ENCODE data around the gene TRIO.

TRIO gene

DNA sequence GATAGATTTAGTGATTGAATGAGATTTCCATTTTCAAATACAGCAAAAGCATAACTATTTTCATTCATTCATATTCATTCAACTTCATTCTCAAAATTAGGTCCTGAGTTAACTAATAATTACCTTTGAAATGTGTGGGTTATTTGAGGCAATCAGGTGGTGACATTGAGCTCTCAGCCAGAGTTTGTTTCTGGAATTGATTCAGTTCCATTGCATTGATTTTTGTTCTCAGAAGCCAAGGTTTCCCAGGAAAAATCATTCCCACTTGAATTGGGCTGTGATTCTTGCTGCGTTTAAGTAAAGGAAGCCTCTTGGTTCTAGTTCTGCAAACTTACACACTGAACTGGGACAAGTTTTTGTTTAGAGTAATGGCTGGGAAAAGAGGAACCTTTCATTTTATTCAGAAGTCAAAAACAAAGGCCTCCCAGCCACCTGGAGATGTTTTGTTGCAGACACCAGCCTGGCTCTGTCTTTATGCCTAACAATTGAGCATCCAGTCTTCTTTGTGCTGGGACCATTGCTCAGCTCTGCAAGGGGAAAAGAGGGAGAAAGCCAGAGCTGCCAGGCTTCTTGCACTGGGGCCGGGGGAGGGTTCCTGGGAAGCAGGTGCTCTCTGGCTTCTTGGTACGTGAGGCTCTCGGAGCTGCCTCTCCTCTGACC, 198.6 kb downstream of the TRIO start:
- Histone ChIP-seq H3K9me3 (ENCODE audit: control insufficient read depth in 2 of 2, low read length in 2 of 2) (no peaks in the 10 kb centered on the region), H3K4me1 (ENCODE audit: control insufficient read depth in 2 of 2, insufficient read depth in 2 of 2, low read length in 2 of 2) (peaks cover 0 to 4% of the 10 kb centered on the region in 2 donors), H3K27me3 (ENCODE audit: control insufficient read depth in 2 of 2, insufficient read depth in 2 of 2, low read length in 2 of 2) (no peaks in the 10 kb centered on the region), H3K4me3 (ENCODE audit: low read length in 2 of 2) (no peak overlapping the region), H3K36me3 (ENCODE audit: control insufficient read depth in 2 of 2, insufficient read depth in 2 of 2, low read length in 2 of 2) (peaks cover 43 to 44% of the 10 kb centered on the region in 2 donors), H3K9ac (ENCODE audit: low read depth in 1 of 2, low read length in 2 of 2) (no peak overlapping the region), H3K27ac (ENCODE audit: low read depth in 2 of 2, low read length in 2 of 2) (peak overlapping the region in 1 of 2 donors; percentile 29)

- Histone ChIP-seq H3K27me3 (ENCODE audit: control insufficient read depth in 2 of 2, insufficient read depth in 2 of 2, low read length in 2 of 2) (no peaks in the 10 kb centered on the region), H3K9me3 (ENCODE audit: control insufficient read depth in 2 of 2, low read length in 2 of 2) (no peaks in the 10 kb centered on the region), H3K9ac (ENCODE audit: low read depth in 1 of 2, low read length in 2 of 2) (no peak overlapping the region), H3K27ac (ENCODE audit: low read depth in 2 of 2, low read length in 2 of 2) (peak overlapping the region in 1 of 2 donors; percentile 29), H3K4me3 (ENCODE audit: low read length in 2 of 2) (no peak overlapping the region), H3K4me1 (ENCODE audit: control insufficient read depth in 2 of 2, insufficient read depth in 2 of 2, low read length in 2 of 2) (peaks cover 0 to 4% of the 10 kb centered on the region in 2 donors), H3K36me3 (ENCODE audit: control insufficient read depth in 2 of 2, insufficient read depth in 2 of 2, low read length in 2 of 2) (peaks cover 37 to 40% of the 10 kb centered on the region in 2 donors)
Measured at GRCh38 chr5:14342306-14342705, 199.2 kb downstream of the TRIO start.

DNA sequence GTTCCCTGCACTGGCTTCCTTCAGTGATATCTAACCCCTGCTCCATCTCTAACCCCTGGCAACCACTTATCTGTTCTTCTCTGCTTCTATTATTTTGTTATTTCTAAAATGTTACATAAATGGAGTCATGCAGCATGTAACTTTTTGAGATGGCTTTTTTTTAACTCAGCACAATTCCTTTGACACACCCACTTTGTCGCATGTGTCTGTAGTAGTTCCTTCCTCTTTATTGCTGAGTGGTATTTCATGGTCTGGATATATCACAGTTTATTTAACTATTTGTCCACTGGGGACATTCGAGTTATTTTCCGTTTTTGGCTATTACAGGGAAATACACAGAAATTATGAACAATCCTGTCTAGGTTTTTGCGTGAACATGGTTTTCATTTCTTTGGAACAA, 200.2 kb downstream of the TRIO start:
- H3K36me3 ChIP-seq (ENCODE audit: control insufficient read depth in 2 of 2, insufficient read depth in 2 of 2, low read length in 2 of 2): peaks cover 27 to 32% of the 10 kb centered on the region in 2 donors

GRCh38 chr5:14347522-14347921, 204.4 kb downstream of the TRIO start:
- no peaks in the 10 kb centered on the region for H3K9me3 ChIP-seq (ENCODE audit: control insufficient read depth in 2 of 2, low read length in 2 of 2)
- no peaks in the 10 kb centered on the region for H3K27me3 ChIP-seq (ENCODE audit: control insufficient read depth in 2 of 2, insufficient read depth in 2 of 2, low read length in 2 of 2)
- no peak overlapping the region for H3K9ac ChIP-seq (ENCODE audit: low read depth in 1 of 2, low read length in 2 of 2)
- H3K4me3 ChIP-seq (ENCODE audit: low read length in 2 of 2): no peak overlapping the region
- peaks cover 16 to 33% of the 10 kb centered on the region in 2 donors for H3K36me3 ChIP-seq (ENCODE audit: control insufficient read depth in 2 of 2, insufficient read depth in 2 of 2, low read length in 2 of 2)
- no peak overlapping the region for H3K27ac ChIP-seq (ENCODE audit: low read depth in 2 of 2, low read length in 2 of 2)
- H3K4me1 ChIP-seq (ENCODE audit: control insufficient read depth in 2 of 2, insufficient read depth in 2 of 2, low read length in 2 of 2): no peaks in the 10 kb centered on the region

More for the DNA sequence above, 200.2 kb downstream of the TRIO start:
- Histone ChIP-seq H3K27me3 (ENCODE audit: control insufficient read depth in 2 of 2, insufficient read depth in 2 of 2, low read length in 2 of 2) (no peaks in the 10 kb centered on the region), H3K4me3 (ENCODE audit: low read length in 2 of 2) (no peak overlapping the region), H3K9ac (ENCODE audit: low read depth in 1 of 2, low read length in 2 of 2) (no peak overlapping the region), H3K27ac (ENCODE audit: low read depth in 2 of 2, low read length in 2 of 2) (no peak overlapping the region), H3K9me3 (ENCODE audit: control insufficient read depth in 2 of 2, low read length in 2 of 2) (no peaks in the 10 kb centered on the region), H3K4me1 (ENCODE audit: control insufficient read depth in 2 of 2, insufficient read depth in 2 of 2, low read length in 2 of 2) (peaks cover 0 to 4% of the 10 kb centered on the region in 2 donors)

DNA sequence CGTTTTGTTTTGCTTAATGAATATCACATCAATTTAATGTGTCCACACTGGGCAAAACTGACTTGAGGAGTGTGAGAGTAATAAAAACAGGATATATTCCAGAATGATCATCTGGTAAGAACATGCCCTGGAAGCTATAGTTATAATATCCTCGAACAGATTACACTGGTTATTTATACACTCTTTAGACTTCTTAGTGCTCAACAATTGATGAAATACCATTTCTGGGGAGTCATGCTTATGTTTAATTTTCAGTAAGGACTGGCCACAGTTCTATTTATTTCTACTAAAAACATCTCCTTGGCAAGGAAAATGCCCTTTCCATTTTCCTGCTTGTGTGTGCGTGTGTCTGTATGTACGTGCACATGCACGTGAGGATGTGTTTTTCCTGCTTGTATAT, 205.0 kb downstream of the TRIO start:
- H3K36me3 ChIP-seq (ENCODE audit: control insufficient read depth in 2 of 2, insufficient read depth in 2 of 2, low read length in 2 of 2): peaks cover 13 to 33% of the 10 kb centered on the region in 2 donors
- no peak overlapping the region for H3K27ac ChIP-seq (ENCODE audit: low read depth in 2 of 2, low read length in 2 of 2)
- H3K9me3 ChIP-seq (ENCODE audit: control insufficient read depth in 2 of 2, low read length in 2 of 2): no peaks in the 10 kb centered on the region
- H3K4me1 ChIP-seq (ENCODE audit: control insufficient read depth in 2 of 2, insufficient read depth in 2 of 2, low read length in 2 of 2): no peaks in the 10 kb centered on the region
- H3K27me3 ChIP-seq (ENCODE audit: control insufficient read depth in 2 of 2, insufficient read depth in 2 of 2, low read length in 2 of 2): no peaks in the 10 kb centered on the region
- no peak overlapping the region for H3K9ac ChIP-seq (ENCODE audit: low read depth in 1 of 2, low read length in 2 of 2)
- H3K4me3 ChIP-seq (ENCODE audit: low read length in 2 of 2): no peak overlapping the region

GRCh38 chr5:14349029-14349428, 205.9 kb downstream of the TRIO start:
- Histone ChIP-seq H3K27me3 (ENCODE audit: control insufficient read depth in 2 of 2, insufficient read depth in 2 of 2, low read length in 2 of 2) (no peaks in the 10 kb centered on the region), H3K4me3 (ENCODE audit: low read length in 2 of 2) (no peak overlapping the region), H3K9me3 (ENCODE audit: control insufficient read depth in 2 of 2, low read length in 2 of 2) (no peaks in the 10 kb centered on the region), H3K36me3 (ENCODE audit: control insufficient read depth in 2 of 2, insufficient read depth in 2 of 2, low read length in 2 of 2) (peaks cover 7 to 30% of the 10 kb centered on the region in 2 donors), H3K9ac (ENCODE audit: low read depth in 1 of 2, low read length in 2 of 2) (no peak overlapping the region), H3K27ac (ENCODE audit: low read depth in 2 of 2, low read length in 2 of 2) (no peak overlapping the region), H3K4me1 (ENCODE audit: control insufficient read depth in 2 of 2, insufficient read depth in 2 of 2, low read length in 2 of 2) (no peaks in the 10 kb centered on the region)

DNA sequence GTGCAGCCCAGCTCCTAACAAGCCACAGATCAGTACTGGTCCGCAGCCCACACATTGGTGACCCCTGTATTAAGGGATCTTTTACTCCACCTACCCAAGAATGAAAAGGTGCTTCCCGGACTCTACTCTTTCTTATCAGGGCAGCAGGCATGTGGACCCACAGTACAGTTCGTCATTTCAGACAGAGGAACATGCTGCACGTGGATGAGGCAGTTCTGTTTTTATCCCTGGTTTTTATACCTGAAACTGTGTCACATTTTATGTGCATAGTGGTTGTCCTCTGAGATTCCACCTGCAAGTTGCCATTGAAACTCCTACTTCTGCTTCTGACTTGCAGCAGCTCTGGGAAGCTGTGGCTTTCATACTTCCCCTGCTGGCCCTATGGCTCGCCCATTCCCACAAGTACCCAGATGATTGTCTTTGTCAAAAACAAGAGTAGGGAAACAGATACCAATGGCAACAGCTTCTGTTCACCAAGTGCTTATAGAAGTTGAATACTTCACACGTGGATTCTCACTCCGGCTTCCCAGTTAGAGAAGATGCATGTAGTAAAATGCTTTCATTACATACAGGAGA, 208.0 kb downstream of the TRIO start:
- H3K9me3 ChIP-seq (ENCODE audit: control insufficient read depth in 2 of 2, low read length in 2 of 2): no peaks in the 10 kb centered on the region
- H3K9ac ChIP-seq (ENCODE audit: low read depth in 1 of 2, low read length in 2 of 2): no peak overlapping the region
- H3K27me3 ChIP-seq (ENCODE audit: control insufficient read depth in 2 of 2, insufficient read depth in 2 of 2, low read length in 2 of 2): no peaks in the 10 kb centered on the region
- no peak overlapping the region for H3K4me3 ChIP-seq (ENCODE audit: low read length in 2 of 2)
- H3K27ac ChIP-seq (ENCODE audit: low read depth in 2 of 2, low read length in 2 of 2): no peak overlapping the region
- no peaks in the 10 kb centered on the region for H3K4me1 ChIP-seq (ENCODE audit: control insufficient read depth in 2 of 2, insufficient read depth in 2 of 2, low read length in 2 of 2)
- H3K36me3 ChIP-seq (ENCODE audit: control insufficient read depth in 2 of 2, insufficient read depth in 2 of 2, low read length in 2 of 2): peaks cover 17 to 20% of the 10 kb centered on the region in 2 donors

- H3K4me1 ChIP-seq (ENCODE audit: control insufficient read depth in 2 of 2, insufficient read depth in 2 of 2, low read length in 2 of 2): no peaks in the 10 kb centered on the region
- no peak overlapping the region for H3K27ac ChIP-seq (ENCODE audit: low read depth in 2 of 2, low read length in 2 of 2)
- H3K9me3 ChIP-seq (ENCODE audit: control insufficient read depth in 2 of 2, low read length in 2 of 2): no peaks in the 10 kb centered on the region
Measured at GRCh38 chr5:14351845-14352712, 208.9 kb downstream of the TRIO start.

DNA sequence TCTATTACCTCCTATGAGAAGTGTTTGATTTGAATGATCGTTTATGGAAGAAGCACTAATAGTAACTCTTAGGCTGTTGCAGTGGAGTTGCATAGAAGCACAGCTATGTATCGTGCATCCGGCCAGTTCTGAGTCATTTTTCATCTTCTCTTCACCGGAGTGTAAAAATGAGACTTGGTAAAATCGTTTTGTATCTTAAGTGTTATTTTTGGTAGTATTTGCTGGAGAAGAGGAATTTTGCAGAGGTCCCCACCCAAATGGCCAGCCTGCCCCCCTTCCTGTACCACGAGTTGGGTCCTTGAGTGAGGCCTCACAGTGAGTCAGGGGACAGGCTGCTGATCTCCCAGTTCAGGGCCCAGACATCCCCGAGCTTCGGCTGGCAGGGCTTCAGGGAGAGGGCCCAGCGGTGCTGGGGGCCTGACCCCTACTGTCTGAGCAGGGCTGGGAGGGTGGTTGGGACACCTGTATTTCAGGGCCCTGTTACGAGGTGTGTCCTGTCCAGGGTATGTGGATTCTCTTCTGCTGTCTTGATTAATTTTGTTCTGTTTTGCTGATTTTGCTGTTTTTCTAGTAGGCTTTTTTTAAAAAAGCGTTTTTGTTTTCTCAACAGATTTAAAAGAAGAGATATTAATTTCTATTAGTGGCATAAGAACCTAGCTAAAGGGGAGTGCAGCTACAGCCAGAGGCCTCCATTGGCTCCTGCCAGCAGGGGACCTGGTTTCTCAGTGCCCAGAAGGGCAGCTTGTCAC, 210.8 kb downstream of the TRIO start:
- H3K27me3 ChIP-seq (ENCODE audit: control insufficient read depth in 2 of 2, insufficient read depth in 2 of 2, low read length in 2 of 2): no peaks in the 10 kb centered on the region
- H3K36me3 ChIP-seq (ENCODE audit: control insufficient read depth in 2 of 2, insufficient read depth in 2 of 2, low read length in 2 of 2): peaks cover 20 to 22% of the 10 kb centered on the region in 2 donors
- H3K9me3 ChIP-seq (ENCODE audit: control insufficient read depth in 2 of 2, low read length in 2 of 2): no peaks in the 10 kb centered on the region
- no peaks in the 10 kb centered on the region for H3K4me1 ChIP-seq (ENCODE audit: control insufficient read depth in 2 of 2, insufficient read depth in 2 of 2, low read length in 2 of 2)
- H3K9ac ChIP-seq (ENCODE audit: low read depth in 1 of 2, low read length in 2 of 2): no peak overlapping the region
- H3K27ac ChIP-seq (ENCODE audit: low read depth in 2 of 2, low read length in 2 of 2): no peak overlapping the region
- no peak overlapping the region for H3K4me3 ChIP-seq (ENCODE audit: low read length in 2 of 2)

More at GRCh38 chr5:14351845-14352712, 208.9 kb downstream of the TRIO start:
- no peak overlapping the region for H3K4me3 ChIP-seq (ENCODE audit: low read length in 2 of 2)
- peaks cover 17 to 19% of the 10 kb centered on the region in 2 donors for H3K36me3 ChIP-seq (ENCODE audit: control insufficient read depth in 2 of 2, insufficient read depth in 2 of 2, low read length in 2 of 2)
- no peaks in the 10 kb centered on the region for H3K27me3 ChIP-seq (ENCODE audit: control insufficient read depth in 2 of 2, insufficient read depth in 2 of 2, low read length in 2 of 2)
- no peak overlapping the region for H3K9ac ChIP-seq (ENCODE audit: low read depth in 1 of 2, low read length in 2 of 2)
